Choroid plexus epithelial cell (primary cell): ENCODE measurements around the gene COG1.

Experiments used
- DNase-seq: peaks from one replicate; pipeline ENCODE4 v3.0.0-alpha.2; 2010; ENCODE audit warnings: low read depth
- H3K4me3 ChIP-seq: 2 replicates; pipeline ENCODE4 v1.5.1; 2011; ENCODE audit warnings: low read depth, mild to moderate bottlenecking, control low read depth, low read length, moderate library complexity
- CTCF ChIP-seq: conservative IDR thresholded peaks from 2 replicates; pipeline ENCODE4 v1.5.1; 2011; ENCODE audit warnings: low read depth, mild to moderate bottlenecking, control low read depth, inconsistent platforms, low read length, moderate library complexity

The COG1 gene

DNA sequence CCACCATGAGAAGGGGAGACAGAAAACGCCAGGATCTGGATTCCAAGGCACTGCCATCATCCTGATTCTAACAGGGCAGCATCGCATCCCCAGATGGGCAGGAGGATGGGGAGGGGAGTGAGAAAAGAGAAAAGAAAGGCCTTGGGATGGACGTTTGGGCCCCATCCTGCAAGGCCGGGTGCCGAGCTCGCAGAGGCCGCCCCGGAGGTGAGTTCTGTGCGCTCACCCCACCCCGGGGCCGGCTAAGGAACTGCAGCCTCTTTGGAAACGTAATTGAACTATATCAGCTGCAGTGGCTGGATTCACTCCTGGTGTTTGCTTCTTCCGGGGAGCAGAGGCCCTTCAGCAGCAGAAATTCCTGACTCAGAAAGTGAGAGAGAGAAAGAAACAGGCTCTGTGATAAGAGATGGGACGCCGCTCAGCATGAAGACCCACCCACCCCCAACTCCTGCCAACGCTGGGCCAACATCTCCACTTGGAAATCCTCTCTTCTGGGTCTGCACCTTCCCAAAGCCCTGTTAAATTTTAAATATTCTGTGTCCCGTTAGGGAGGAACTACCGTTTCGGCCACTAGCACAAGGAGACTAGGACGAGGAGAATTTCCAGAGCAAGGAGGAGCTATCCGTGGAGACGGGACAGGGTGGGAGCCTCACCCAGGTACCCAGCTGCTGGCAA lies 36.6 kb upstream of the COG1 start:
- peak; percentile 84 for DNase-seq
- peak overlapping the region; percentile 3 for H3K4me3 ChIP-seq
- TF ChIP-seq CTCF = peak; percentile 88

GRCh38 chr17:73156887-73157520 lies 35.9 kb upstream of the COG1 start:
- TF ChIP-seq CTCF = no peak

DNA sequence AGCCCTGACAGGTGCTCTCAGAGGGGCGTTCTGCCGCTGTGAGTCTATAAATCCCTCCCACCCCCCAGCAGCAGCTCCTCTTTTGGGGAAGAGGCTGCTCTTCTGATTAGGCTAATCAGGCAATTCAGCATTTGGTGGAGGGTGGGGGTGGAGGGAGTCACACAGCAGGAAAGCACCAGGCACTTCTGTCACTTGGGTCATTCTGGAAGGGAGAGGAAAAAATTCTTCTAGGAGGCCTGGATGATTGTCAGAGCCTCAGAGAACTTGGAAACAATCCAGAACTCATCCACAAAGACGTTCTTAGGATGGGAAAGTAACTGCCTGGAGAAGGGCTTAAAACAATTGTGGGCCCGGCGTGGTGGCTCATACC lies 35.3 kb upstream of the COG1 start:
- peak; percentile 29 for DNase-seq
- no peak for TF ChIP-seq CTCF
- no peak overlapping the region for H3K4me3 ChIP-seq

More at GRCh38 chr17:73156887-73157520, 35.9 kb upstream of the COG1 start:
- H3K4me3 ChIP-seq = no peak overlapping the region
- peak; percentile 31 for DNase-seq

DNA sequence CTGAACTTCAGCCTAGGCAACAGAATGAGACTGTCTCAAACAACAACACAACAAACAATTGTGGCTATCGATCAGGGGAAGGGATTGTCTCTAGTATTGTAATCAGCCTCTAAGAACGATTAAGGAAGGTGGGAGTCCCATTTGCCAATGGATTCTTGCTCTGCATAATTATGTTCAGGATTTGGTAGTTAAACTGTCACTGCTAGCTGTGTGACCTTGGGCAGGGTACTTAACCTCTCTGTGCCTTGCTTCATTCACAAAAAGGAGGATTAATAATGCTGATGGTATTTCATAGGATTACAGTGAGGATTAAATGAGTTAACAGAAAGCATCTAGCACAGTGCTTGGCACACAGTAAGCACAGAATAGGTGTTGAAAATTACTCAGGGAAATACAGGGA lies 34.7 kb upstream of the COG1 start:
- no peak overlapping the region for H3K4me3 ChIP-seq
- no peak for TF ChIP-seq CTCF
- no peak for DNase-seq

DNA sequence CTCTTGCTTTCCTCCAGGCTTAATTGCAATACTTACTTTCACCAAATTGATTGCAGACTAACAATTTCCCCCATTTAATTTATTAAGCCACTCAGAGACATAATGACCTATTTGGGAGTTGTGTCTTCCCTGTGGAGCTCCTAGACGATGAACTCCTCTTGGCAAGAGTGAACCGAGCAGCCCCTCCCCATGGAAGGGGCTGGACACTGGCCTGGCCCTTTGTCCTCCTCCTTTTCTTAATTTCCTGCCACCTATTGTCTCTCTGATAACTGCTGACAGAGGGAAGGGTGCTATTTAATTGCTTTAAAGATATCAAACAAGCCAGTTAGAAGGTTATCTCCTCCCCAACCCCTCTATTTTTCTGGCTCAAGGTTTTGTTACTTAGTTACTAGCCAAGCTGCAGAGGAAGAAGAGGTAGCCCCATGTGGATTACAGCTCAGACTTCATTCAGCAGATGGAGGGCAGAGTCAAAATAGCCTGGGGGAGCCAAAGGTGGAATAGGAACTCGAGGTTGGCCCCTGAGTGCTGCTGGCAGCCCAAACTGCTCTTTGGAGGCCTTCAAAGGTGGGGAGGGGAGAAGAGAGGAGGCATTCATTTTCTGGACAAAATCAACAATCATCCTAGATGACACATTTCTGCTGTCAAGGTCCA lies 31.8 kb upstream of the COG1 start:
- DNase-seq = no peak
- no peak overlapping the region for H3K4me3 ChIP-seq
- TF ChIP-seq CTCF = no peak

GRCh38 chr17:73163043-73163442 lies 29.8 kb upstream of the COG1 start:
- no peak for TF ChIP-seq CTCF
- no peak for DNase-seq
- no peak overlapping the region for H3K4me3 ChIP-seq
